ENCODE results near the gene SNAPC2. TPM values are rescaled to one million over a fixed set of nuclear protein-coding genes. Genes with fewer than 3 reads are reported as not detected.

The SNAPC2 gene
- 24.1 and 27.1 TPM in 2 replicates for total RNA-seq (2022)
- Bru-seq, nascent RNA: percentile 45 among the genes with signal in this experiment
- BruChase-seq, experiment 1, labeled RNA remaining after a 6-hour chase: percentile 81 among the genes with signal in this experiment
- BruChase-seq, experiment 2, labeled RNA remaining after a 2-hour chase: percentile 66 among the genes with signal in this experiment
- long read RNA-seq, transcript SNAPC2-201 (5 exons, 1,542 nt): major isoform, 58 of 91 reads
- long read RNA-seq, transcript SNAPC2-206 (5 exons, 1,413 nt): minor isoform, 16 of 91 reads
- long read RNA-seq, partial matches to known transcripts: 10 of 91 reads
- long read RNA-seq, other reads (novel, unspliced or antisense): 6 of 91 reads

- BruUV-seq (replicated peaks): no TSS peak
- ChIA-PET POLR2A (interaction anchor here (0.5 to 2.5 kb wide), 18 partner anchors 10 to 850 kb away, joined by 3 to 61 read pairs (median 4); partner anchors contain the start of genes LRRC8E, MAP2K7, TIMM44 and ZNF557), CTCF (interaction anchor here (0.5 to 3.6 kb wide), 9 partner anchors 9 to 242 kb away, joined by 3 to 15 read pairs (median 4); partner anchors contain the start of gene TIMM44)
- Mint-ChIP-seq H3K9me3 (ENCODE audit: unreplicated experiment) (no peaks in the 10 kb centered on the region), H3K4me1 (ENCODE audit: insufficient read depth, unreplicated experiment) (peaks cover 19% of the 10 kb centered on the region), H3K27ac (ENCODE audit: low read depth, unreplicated experiment) (peak within 1 kb of the TSS; percentile 59), H3K27me3 (ENCODE audit: insufficient read depth, unreplicated experiment) (no peaks in the 10 kb centered on the region), H3K36me3 (ENCODE audit: insufficient read depth, unreplicated experiment) (peaks cover 27% of the 10 kb centered on the region), H3K4me3 (ENCODE audit: unreplicated experiment) (peak within 1 kb of the TSS; percentile 88)
- peak; percentile 94 for DNase-seq (ENCODE audit: unreplicated experiment)
- intact Hi-C loops (cut with micrococcal nuclease): loop anchor here (5.0 kb wide), 1 partner anchor 53 kb away; no protein-coding TSS in a partner anchor
- no peak for TF ChIP-seq CTCF (IDR thresholded peaks at IDR 0.05; ENCODE audit: unreplicated experiment)
Measured at GRCh38 chr19:7919610-7920518, at the start of gene SNAPC2. TSS of gene SNAPC2 (plus strand) at chr19:7920338. CDS start at chr19:7920367, 29 bp downstream.

- Mint-ChIP-seq H3K4me1 (ENCODE audit: insufficient read depth, unreplicated experiment) (peaks cover 21% of the 10 kb centered on the region), H3K4me3 (ENCODE audit: unreplicated experiment) (peak overlapping the region; percentile 77), H3K36me3 (ENCODE audit: insufficient read depth, unreplicated experiment) (peaks cover 7% of the 10 kb centered on the region), H3K27me3 (ENCODE audit: insufficient read depth, unreplicated experiment) (no peaks in the 10 kb centered on the region), H3K9me3 (ENCODE audit: unreplicated experiment) (no peaks in the 10 kb centered on the region), H3K27ac (ENCODE audit: low read depth, unreplicated experiment) (peak overlapping the region; percentile 80)
- POLR2A ChIA-PET: interaction anchor here (0.9 to 1.8 kb wide), 2 partner anchors 17 to 32 kb away, joined by 3 to 5 read pairs; partner anchors contain the start of gene LRRC8E
- intact Hi-C loops (cut with micrococcal nuclease): no loop called here
- DNase-seq (ENCODE audit: unreplicated experiment): peak; percentile 92
- no peak for TF ChIP-seq CTCF (IDR thresholded peaks at IDR 0.05; ENCODE audit: unreplicated experiment)
- CTCF ChIA-PET: interaction anchor here (0.6 to 0.9 kb wide), 3 partner anchors 12 to 223 kb away, joined by 3 to 4 read pairs (median 4); no protein-coding TSS in a partner anchor
- no TSS peak for BruUV-seq (replicated peaks)
Measured at GRCh38 chr19:7870571-7871436, 49.3 kb upstream of the SNAPC2 start.

GRCh38 chr19:7871437-7872305, 48.5 kb upstream of the SNAPC2 start:
- intact Hi-C loops (cut with micrococcal nuclease): no loop called here
- H3K27ac Mint-ChIP-seq (ENCODE audit: low read depth, unreplicated experiment): peak overlapping the region; percentile 80
- peak; percentile 95 for DNase-seq (ENCODE audit: unreplicated experiment)
- ChIA-PET CTCF (interaction anchor here (0.9 kb wide), 1 partner anchor 13 kb away, joined by 3 read pairs; no protein-coding TSS in a partner anchor), POLR2A (interaction anchor here (0.5 to 1.8 kb wide), 5 partner anchors 17 to 31 kb away, joined by 3 to 5 read pairs (median 4); partner anchors contain the start of gene LRRC8E)
- peaks cover 21% of the 10 kb centered on the region for H3K4me1 Mint-ChIP-seq (ENCODE audit: insufficient read depth, unreplicated experiment)
- H3K36me3 Mint-ChIP-seq (ENCODE audit: insufficient read depth, unreplicated experiment): peaks cover 7% of the 10 kb centered on the region
- no TSS peak for BruUV-seq (replicated peaks)
- no peak for TF ChIP-seq CTCF (IDR thresholded peaks at IDR 0.05; ENCODE audit: unreplicated experiment)
- H3K9me3 Mint-ChIP-seq (ENCODE audit: unreplicated experiment): no peaks in the 10 kb centered on the region
- H3K4me3 Mint-ChIP-seq (ENCODE audit: unreplicated experiment): peak overlapping the region; percentile 68
- no peaks in the 10 kb centered on the region for H3K27me3 Mint-ChIP-seq (ENCODE audit: insufficient read depth, unreplicated experiment)

All from MCF 10A (cell line).